GM21381 (cell line): ENCODE measurements around the gene DNER.
"Not testable (repeated sequence)": the region's sequence is repeated elsewhere in the genome, so short reads cannot be mapped to it uniquely, and the experiment has no call there.

Experiments
- ATAC-seq: cut with Tn5 transposase; IDR thresholded peaks from one replicate; pipeline ENCODE4 v1.9.1; 2021; ENCODE audit warnings: mild to moderate bottlenecking, moderate library complexity; ENCODE audit not compliant: unreplicated experiment

Gene DNER

GRCh38 chr2:229627728-229628127, 86.6 kb downstream of the DNER start:
- ATAC-seq: no peak

DNA sequence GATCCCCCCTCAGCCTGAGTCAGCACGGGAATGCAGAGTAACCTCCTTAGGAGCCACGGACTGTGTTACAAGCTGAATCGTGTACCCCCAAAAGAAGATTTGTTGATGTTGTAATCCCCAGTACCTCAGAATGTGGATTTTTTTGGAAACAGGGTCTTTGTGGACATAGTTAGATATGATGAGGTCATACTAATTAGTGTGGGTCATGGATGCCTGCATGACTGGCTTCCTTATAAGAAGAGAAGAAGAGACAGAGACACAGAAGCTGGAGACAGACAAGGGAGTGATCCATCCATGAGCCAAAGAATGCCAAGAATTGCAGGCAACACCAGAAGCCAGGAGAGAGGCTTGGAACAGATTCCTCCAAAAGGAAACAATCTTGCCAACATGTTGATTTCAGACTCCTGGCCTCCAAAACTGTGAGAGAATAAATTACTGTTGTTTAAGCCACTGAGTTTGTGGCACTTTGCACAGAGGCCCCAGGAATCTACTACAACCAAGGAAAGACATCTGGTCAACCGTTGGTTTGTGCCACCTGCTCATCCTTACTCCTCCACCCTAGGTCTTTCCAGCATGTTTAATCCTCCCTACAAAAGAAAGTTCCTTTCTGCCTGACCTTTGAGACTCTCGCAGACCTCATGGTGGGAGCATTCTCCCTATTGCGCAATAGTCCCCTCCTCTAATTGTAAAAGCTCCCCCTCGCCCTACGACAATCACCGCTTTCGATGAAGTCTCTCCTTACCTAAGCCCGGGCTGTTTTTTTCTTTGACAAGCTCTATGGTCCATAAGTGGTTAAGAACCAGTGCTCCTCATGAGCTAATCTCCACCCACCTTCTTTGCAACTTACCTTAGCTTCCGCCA, 91.6 kb downstream of the DNER start:
- ATAC-seq: no peak

- no peak for ATAC-seq
Measured at GRCh38 chr2:229620759-229621158, 93.6 kb downstream of the DNER start.

DNA sequence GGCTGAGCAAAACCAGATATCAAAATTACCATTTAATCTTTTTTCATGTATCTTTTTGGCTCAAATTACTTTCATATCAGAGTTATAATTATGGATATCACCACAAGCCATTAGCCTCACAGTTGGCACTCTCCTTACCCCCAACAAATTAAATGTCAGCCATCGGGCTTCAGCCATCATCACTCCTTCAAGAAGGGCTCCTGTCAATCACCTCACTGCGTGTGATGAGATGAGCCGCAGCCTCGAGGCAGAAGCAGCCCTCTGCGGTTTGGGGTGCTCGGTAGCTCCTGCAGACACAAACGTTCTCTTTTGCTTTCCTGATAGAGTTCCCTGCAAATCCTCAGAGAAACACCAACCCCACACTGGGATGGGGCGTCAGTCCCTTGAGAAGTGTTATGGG, 94.1 kb downstream of the DNER start:
- ATAC-seq: no peak

DNA sequence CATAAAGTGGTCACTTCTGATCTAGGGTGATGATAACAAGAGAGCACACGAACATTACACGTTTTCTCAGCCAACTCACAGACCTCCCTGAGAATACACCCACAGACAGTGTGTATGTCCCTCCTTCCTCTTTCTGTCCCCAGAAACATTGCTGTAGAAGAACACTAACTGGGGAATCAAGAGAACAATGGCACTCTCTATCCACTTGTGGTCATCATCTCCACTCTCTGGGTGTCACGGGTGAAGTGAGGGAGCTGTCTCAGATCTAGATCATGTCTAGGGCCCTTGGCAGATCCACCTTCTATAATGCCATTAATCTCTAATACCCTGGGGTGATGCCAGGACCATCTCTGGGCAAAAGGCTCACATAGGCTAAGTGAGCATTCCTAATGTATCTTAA, 97.9 kb downstream of the DNER start:
- no peak for ATAC-seq

- ATAC-seq: not testable (repeated sequence)
Measured at GRCh38 chr2:229614021-229614420, 100.3 kb downstream of the DNER start.

GRCh38 chr2:229612384-229612971, 101.9 kb downstream of the DNER start:
- ATAC-seq: no peak

DNA sequence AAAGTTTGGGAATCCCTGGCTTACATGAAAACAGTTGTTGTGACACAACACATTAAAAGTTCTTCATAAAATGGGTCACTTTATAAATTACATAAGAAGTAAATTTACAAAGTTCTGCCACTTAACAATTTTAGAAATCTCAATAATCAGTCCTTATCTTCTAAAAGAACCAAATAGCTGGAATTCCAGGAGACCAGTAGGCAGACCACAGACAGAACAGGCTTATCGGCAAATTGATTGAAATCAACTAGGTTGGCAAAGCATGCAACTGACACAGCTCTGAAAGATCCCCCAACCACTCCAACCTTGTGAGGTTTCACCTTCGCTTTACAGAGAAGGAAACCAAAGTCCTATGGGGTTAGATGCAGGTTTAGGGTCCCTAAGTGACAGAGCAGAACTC, 103.0 kb downstream of the DNER start:
- no peak for ATAC-seq

- no peak for ATAC-seq
Measured at GRCh38 chr2:229610872-229611271, 103.5 kb downstream of the DNER start.

- ATAC-seq: no peak
Measured at GRCh38 chr2:229610333-229610732, 104.0 kb downstream of the DNER start.

DNA sequence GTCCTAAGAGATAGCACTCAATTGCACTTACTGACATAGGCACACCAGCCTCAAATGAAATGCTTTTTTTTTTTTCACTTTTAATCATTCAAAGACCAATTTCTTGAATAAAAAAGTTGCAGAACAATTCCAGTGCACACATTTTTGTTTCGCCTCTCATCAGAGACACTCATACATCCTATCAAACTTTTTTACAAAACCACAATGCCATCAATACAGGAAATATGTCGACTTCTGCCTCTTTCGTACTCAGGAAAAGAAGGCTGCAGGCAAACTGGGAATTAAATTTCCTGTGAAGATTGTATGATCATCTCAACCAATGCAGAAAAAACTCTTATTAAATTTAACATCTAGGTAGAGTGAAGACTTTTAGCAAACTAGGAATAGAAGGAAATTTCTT, 112.4 kb downstream of the DNER start:
- no peak for ATAC-seq

- ATAC-seq: no peak
Measured at GRCh38 chr2:229601396-229601795, 113.0 kb downstream of the DNER start.

GRCh38 chr2:229598227-229598626, 116.1 kb downstream of the DNER start:
- ATAC-seq: no peak

GRCh38 chr2:229596796-229597195, 117.6 kb downstream of the DNER start:
- no peak for ATAC-seq

- ATAC-seq: no peak
Measured at GRCh38 chr2:229591611-229592010, 122.7 kb downstream of the DNER start.

- ATAC-seq: peak; percentile 75
Measured at GRCh38 chr2:229586746-229587705, 127.3 kb downstream of the DNER start.

GRCh38 chr2:229586012-229586411, 128.3 kb downstream of the DNER start:
- no peak for ATAC-seq

GRCh38 chr2:229582151-229582550, 132.2 kb downstream of the DNER start:
- no peak for ATAC-seq

DNA sequence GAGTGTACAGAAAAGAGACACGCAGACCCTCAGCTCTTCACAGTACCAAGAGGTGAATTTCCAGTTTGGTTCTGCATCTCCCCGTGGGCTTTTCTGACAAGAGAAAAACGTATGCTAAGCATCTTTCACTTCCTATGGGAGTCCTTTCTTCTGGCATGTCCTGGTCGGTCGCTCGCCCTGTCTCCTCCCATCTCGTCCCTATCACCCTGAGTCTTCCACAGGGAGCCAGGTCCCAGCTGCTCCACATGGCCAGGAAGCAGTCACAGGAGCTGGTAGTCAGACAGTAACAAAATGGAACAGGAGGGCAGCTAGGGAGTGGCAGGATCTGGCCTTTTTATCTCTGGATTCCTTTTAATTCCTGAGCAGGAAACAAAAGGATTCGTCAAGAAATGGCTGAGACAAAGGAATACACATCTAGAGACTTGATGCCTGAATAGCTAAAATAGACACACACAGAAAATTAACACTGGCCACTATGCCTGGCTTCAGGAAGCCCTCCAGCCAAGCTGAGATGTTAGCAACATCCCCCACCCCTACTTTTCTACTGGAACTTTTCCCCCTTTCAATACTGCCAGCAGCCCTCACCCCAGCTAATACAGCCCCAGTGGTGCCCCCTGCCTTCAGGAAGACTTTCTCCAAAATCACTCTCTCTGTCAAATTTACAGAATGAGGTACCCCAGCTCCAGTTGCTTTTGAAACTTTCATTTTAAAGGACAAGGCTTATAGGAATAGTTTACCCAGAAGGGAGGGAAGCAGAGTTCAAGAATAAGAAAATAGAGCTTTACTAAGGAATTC, 136.1 kb downstream of the DNER start:
- no peak for ATAC-seq

DNA sequence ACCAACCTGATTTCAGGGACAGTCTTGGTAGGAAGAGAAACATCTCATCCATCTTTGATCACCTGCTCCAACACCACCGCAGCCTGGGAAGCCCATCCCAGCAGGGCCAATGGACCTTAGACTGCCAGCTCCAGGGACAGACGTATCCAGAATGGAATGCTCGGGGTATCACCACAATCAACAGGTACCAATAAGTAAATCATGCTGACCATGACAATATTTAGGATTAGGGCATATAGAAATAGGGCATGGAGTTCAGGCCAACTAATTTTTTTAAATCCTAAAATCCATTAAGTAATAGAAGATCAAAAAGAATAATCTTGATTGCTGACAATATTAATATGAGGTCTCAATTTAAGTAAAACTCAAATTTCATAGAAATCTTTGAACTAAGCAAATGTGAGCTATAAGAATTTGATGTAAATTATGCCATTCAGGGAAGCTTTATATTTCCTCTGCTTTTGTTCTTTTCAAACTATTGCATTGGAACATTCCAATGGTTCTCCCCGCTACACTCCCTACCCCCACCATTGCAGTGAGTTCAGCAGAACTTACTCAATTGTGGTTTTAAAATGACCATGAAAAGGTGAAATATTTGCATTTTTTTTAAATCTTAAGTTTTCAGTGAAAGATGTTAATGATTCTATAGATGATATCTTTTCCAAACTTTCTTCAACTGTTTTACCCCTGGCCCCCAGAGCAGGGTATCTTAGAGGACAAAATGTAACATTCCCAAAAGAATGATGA, 138.6 kb downstream of the DNER start:
- ATAC-seq: no peak
